Calu3 (cell line): ENCODE data around the gene SRP68. TPM values are rescaled to one million over a fixed set of nuclear protein-coding genes. Genes with fewer than 3 reads are reported as not detected.

Experiments used
- BruUV-seq: library from RNA; stranded (reverse); fragments of 400-500 nt; replicated peaks from 2 replicates; lab custom pipeline; 2021; lab: Mats Ljungman, UMichigan
- CTCF ChIA-PET: fragments of 300-600 bp; sonication (Branson Sonifier 250); formaldehyde crosslinking; loops from one replicate; lab custom pipeline; 2022; ENCODE audit warnings: antibody characterized with exemption; lab: Charles Lee
- DNase-seq: peaks from one replicate; pipeline ENCODE4 v3.0.0; 2022
- H3K27ac Mint-ChIP-seq: one replicate; pipeline ENCODE4 v1.8.0; 2022; ENCODE audit warnings: mixed read lengths; ENCODE audit not compliant: unreplicated experiment
- H3K27me3 Mint-ChIP-seq: one replicate; pipeline ENCODE4 v1.8.0; 2022; ENCODE audit warnings: mixed read lengths; ENCODE audit not compliant: unreplicated experiment
- H3K36me3 Mint-ChIP-seq: one replicate; pipeline ENCODE4 v1.8.0; 2022; ENCODE audit warnings: mild to moderate bottlenecking, moderate library complexity, mixed read lengths; ENCODE audit not compliant: insufficient read depth, unreplicated experiment
- H3K4me1 Mint-ChIP-seq: one replicate; pipeline ENCODE4 v1.8.0; 2022; ENCODE audit warnings: mild to moderate bottlenecking, low read depth, mixed read lengths; ENCODE audit not compliant: unreplicated experiment
- H3K4me3 Mint-ChIP-seq: one replicate; pipeline ENCODE4 v1.8.0; 2022; ENCODE audit warnings: mild to moderate bottlenecking, low read depth, moderate library complexity, mixed read lengths; ENCODE audit not compliant: unreplicated experiment
- H3K9me3 Mint-ChIP-seq: one replicate; pipeline ENCODE4 v1.8.0; 2022; ENCODE audit warnings: low read depth, mixed read lengths; ENCODE audit not compliant: unreplicated experiment
- CTCF ChIP-seq: fragments of 200-600 bp; IDR thresholded peaks from one replicate; pipeline ENCODE4 v1.8.0; 2022; ENCODE audit warnings: antibody characterized with exemption; ENCODE audit not compliant: unreplicated experiment
- intact Hi-C: fragments of 100-400 bp; cut with micrococcal nuclease; formaldehyde crosslinking; loops from one replicate; pipeline ENCODE4 v1.10.0; 2022; ENCODE audit not compliant: unreplicated experiment
- total RNA-seq: library from RNA; stranded (reverse); gene quantifications from 2 replicates; pipeline ENCODE4 v1.2.3, GENCODE V29; 2022

SRP68 gene
- total RNA-seq, 1 experiment from 2014 or later: 80.7 TPM

DNA sequence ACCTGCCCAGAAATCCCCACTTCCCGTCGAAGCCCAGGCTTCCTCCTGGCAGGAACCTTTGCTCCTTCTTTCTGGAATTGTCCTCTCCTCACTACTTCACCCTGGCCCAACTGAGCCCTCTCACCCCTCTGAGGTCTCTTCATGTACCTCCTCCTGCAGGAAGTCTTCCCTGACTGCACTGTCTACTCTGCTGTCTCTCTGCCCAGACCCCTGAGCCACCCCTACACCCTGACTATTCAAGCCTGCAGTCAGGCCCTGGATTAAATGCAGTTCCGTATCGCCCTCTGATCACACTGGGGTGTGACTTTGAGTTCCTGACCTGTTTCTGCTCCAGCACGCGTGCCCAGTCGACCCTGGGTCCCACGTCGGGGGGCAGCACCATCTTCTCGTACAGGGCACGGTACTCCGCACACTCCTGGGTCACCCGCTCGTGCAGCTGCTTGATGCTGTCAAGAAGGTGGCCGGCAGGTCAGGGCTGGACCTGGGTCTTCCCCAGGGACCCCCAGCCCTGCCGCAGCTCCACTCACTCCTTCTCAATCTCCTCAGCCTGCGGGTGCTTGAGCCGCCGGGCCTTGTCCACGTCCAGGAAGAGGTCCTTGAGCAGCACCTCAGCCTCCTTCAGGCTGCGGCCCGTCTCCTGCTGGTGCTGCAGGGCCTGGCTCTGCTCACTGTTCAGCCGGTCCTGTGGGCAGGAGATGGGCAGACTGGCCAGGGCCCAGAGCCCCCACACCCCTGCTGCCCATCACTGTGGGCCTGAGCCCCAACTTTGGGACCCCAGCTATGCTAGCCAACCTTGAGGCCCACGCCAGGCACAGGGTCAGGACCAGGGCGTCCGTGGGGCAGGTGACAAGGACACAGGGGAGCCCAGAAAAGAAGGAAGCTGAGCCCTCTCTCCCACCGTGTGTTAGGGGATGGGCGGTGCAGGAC is 49.1 kb downstream of the SRP68 start:
- no peaks in the 10 kb centered on the region for H3K27me3 Mint-ChIP-seq
- H3K4me1 Mint-ChIP-seq: peaks cover 8% of the 10 kb centered on the region
- H3K36me3 Mint-ChIP-seq: peaks cover 52% of the 10 kb centered on the region
- H3K9me3 Mint-ChIP-seq: no peaks in the 10 kb centered on the region
- CTCF ChIA-PET: interaction anchor here (1.0 kb wide), 1 partner anchor 9 kb away, joined by 3 read pairs; no protein-coding TSS in a partner anchor
- no TSS peak for BruUV-seq
- intact Hi-C loops: no loop called here
- no peak for DNase-seq
- TF ChIP-seq CTCF: no peak
- H3K4me3 Mint-ChIP-seq: no peak overlapping the region
- no peak overlapping the region for H3K27ac Mint-ChIP-seq

DNA sequence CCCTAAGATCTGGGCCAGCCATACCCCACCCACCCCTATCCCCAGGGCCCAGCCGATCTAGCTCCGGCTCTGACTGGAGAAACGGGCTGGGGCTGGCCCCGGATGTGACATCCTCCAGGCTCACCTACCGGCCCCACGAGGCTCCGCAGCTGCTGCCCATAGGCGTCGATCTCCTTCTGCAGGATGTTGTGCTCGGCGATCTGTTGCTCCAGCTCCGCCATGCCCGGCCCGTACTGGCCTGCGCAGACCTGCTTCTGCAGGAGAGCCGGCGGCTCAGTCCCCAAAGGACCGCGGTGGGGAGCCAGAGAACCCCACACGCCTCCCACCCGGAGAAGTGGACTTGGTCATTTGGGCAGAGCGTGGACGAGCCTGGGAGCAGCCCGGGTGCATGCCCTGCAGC is 50.0 kb downstream of the SRP68 start:
- Mint-ChIP-seq H3K27ac (no peak overlapping the region), H3K36me3 (peaks cover 58% of the 10 kb centered on the region), H3K4me3 (no peak overlapping the region), H3K4me1 (peaks cover 8% of the 10 kb centered on the region), H3K9me3 (no peaks in the 10 kb centered on the region), H3K27me3 (no peaks in the 10 kb centered on the region)
- CTCF ChIA-PET: interaction anchor here (0.6 kb wide), 1 partner anchor 826 kb away, joined by 4 read pairs; no protein-coding TSS in a partner anchor
- TF ChIP-seq CTCF: no peak
- intact Hi-C loops: no loop called here
- no TSS peak for BruUV-seq
- DNase-seq: no peak

DNA sequence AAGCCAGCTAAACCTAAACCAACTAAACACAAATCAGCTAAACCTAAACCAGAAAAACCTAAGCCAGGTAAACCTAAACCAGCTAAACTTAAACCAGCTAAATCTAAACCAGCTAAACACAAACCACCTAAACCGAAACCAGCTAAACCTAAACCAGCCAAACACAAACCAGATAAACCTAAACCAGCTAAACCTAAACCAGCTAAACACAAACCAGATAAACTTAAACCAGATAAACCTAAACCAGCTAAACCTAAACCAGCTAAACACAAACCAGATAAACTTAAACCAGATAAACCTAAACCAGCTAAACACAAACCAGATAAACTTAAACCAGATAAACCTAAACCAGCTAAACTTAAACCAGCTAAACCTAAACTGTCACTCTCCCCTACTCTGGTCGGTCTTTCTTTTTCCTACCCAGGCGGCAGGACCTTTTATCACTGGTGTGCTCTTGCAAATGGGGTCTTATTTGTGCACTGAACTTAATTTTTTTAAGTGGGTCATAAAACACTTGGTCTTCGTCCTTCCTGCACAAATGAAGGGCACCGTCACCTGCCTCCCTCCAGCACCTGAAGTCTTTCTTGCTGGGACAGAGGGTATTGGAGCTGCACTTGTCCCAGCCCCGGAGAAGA is 52.4 kb downstream of the SRP68 start:
- no peak overlapping the region for H3K4me3 Mint-ChIP-seq
- TF ChIP-seq CTCF: no peak
- no TSS peak for BruUV-seq
- peaks cover 41% of the 10 kb centered on the region for H3K36me3 Mint-ChIP-seq
- H3K27ac Mint-ChIP-seq: no peak overlapping the region
- intact Hi-C loops: no loop called here
- no peak for DNase-seq
- CTCF ChIA-PET: interaction anchor here (0.8 kb wide), 1 partner anchor 115 kb away, joined by 3 read pairs; no protein-coding TSS in a partner anchor
- H3K4me1 Mint-ChIP-seq: no peaks in the 10 kb centered on the region
- H3K27me3 Mint-ChIP-seq: no peaks in the 10 kb centered on the region
- no peaks in the 10 kb centered on the region for H3K9me3 Mint-ChIP-seq

DNA sequence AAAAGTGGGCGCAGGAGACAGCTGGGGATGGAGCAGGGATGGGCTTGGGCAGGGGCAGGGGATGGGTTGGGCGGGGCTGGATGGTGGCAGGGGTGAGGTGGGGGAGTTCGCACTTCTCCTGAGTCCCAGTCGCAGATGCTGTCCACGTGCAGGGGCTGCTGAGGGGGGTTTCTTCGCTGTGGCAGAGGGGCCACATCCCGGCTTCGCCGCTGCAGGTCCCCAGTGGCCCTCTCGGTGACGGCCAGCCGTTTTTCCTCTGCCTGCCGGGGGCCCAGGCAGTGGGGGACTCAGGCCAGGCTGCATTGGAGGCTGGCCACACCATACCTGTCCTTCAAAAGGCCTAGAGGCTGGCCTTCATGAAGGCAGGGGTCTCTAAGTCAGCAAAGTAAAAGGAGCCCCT is 53.5 kb downstream of the SRP68 start:
- Mint-ChIP-seq H3K4me1 (no peaks in the 10 kb centered on the region), H3K4me3 (no peak overlapping the region), H3K27me3 (no peaks in the 10 kb centered on the region), H3K36me3 (peaks cover 41% of the 10 kb centered on the region), H3K27ac (no peak overlapping the region), H3K9me3 (no peaks in the 10 kb centered on the region)
- TF ChIP-seq CTCF: no peak
- CTCF ChIA-PET: no interaction called here
- DNase-seq: no peak
- no TSS peak for BruUV-seq
- intact Hi-C loops: no loop called here
